DMS53 treated with DMSO at 0.1 percent for 48 hours (cell line): ENCODE data around the gene TRIM9.

Source experiments
- DNase-seq: peaks from one replicate; lab custom pipeline; 2025; ENCODE audit not compliant: unreplicated experiment; lab: John Stamatoyannopoulos, UW

Gene TRIM9

GRCh38 chr14:50937800-50938199, 157.1 kb downstream of the TRIM9 start:
- no peak for DNase-seq

GRCh38 chr14:50937325-50937724, 157.6 kb downstream of the TRIM9 start:
- no peak for DNase-seq

GRCh38 chr14:50936882-50937281, 158.0 kb downstream of the TRIM9 start:
- DNase-seq: no peak

GRCh38 chr14:50936016-50936340, 158.9 kb downstream of the TRIM9 start:
- no peak for DNase-seq

GRCh38 chr14:50935126-50936015, 159.5 kb downstream of the TRIM9 start:
- no peak for DNase-seq

- no peak for DNase-seq
Observed at GRCh38 chr14:50932592-50933495, 162.1 kb downstream of the TRIM9 start.

GRCh38 chr14:50932156-50932555, 162.7 kb downstream of the TRIM9 start:
- DNase-seq: no peak

- no peak for DNase-seq
Observed at GRCh38 chr14:50931559-50931958, 163.3 kb downstream of the TRIM9 start.

GRCh38 chr14:50929506-50929905, 165.4 kb downstream of the TRIM9 start:
- DNase-seq: no peak

GRCh38 chr14:50928002-50928635, 166.8 kb downstream of the TRIM9 start:
- no peak for DNase-seq

GRCh38 chr14:50926851-50927386, 168.0 kb downstream of the TRIM9 start:
- no peak for DNase-seq
